HAP-1 (cell line): ENCODE results near the gene GARNL3.

Experiments
- DNase-seq, 2 experiments: peaks; one replicate each; pipeline ENCODE4 v3.0.0-alpha.2; 2016 to 2020; ENCODE audit warnings: low spot score in 2 of 2
- H3K27me3 ChIP-seq: fragments of 250-450 bp; sonication (Bioruptor Pico); 2 replicates; pipeline ENCODE4 v1.5.1; 2020; ENCODE audit warnings: low read depth, mild to moderate bottlenecking, moderate library complexity
- H3K36me3 ChIP-seq: fragments of 250-450 bp; sonication (Bioruptor Pico); replicated peaks from 2 replicates; pipeline ENCODE4 v1.5.1; 2020; ENCODE audit warnings: mild to moderate bottlenecking
- H3K4me1 ChIP-seq: fragments of 250-450 bp; sonication (Bioruptor Pico); 2 replicates; pipeline ENCODE4 v1.5.1; 2020; ENCODE audit warnings: mild to moderate bottlenecking
- H3K4me3 ChIP-seq: fragments of 250-450 bp; sonication (Bioruptor Pico); 2 replicates; pipeline ENCODE4 v1.5.1; 2020; ENCODE audit warnings: mild to moderate bottlenecking, moderate library complexity
- H3K9me3 ChIP-seq: fragments of 250-450 bp; sonication (Bioruptor Pico); 2 replicates; pipeline ENCODE4 v1.5.1; 2020; ENCODE audit warnings: mild to moderate bottlenecking, moderate library complexity
- in situ Hi-C: fragments of 300-500 bp; cut with MboI; formaldehyde crosslinking; loops from 3 replicates; pipeline ENCODE4 v1.14.3; 2020; ENCODE audit warnings: low sequenced_read_pairs, inconsistent platforms, mixed read lengths

The GARNL3 gene

GRCh38 chr9:127264462-127265219, at the start of gene GARNL3:
GARNL3 (plus strand) TSS chr9:127264774; CDS start chr9:127264878, 104 bp downstream.
- Histone ChIP-seq H3K4me3 (no peak within 1 kb of the TSS), H3K27me3 (no peaks in the 10 kb centered on the region), H3K9me3 (no peaks in the 10 kb centered on the region), H3K36me3 (no peaks in the 10 kb centered on the region), H3K4me1 (no peaks in the 10 kb centered on the region)
- DNase-seq, result no peak
- in situ Hi-C loops, result no loop called here

DNA sequence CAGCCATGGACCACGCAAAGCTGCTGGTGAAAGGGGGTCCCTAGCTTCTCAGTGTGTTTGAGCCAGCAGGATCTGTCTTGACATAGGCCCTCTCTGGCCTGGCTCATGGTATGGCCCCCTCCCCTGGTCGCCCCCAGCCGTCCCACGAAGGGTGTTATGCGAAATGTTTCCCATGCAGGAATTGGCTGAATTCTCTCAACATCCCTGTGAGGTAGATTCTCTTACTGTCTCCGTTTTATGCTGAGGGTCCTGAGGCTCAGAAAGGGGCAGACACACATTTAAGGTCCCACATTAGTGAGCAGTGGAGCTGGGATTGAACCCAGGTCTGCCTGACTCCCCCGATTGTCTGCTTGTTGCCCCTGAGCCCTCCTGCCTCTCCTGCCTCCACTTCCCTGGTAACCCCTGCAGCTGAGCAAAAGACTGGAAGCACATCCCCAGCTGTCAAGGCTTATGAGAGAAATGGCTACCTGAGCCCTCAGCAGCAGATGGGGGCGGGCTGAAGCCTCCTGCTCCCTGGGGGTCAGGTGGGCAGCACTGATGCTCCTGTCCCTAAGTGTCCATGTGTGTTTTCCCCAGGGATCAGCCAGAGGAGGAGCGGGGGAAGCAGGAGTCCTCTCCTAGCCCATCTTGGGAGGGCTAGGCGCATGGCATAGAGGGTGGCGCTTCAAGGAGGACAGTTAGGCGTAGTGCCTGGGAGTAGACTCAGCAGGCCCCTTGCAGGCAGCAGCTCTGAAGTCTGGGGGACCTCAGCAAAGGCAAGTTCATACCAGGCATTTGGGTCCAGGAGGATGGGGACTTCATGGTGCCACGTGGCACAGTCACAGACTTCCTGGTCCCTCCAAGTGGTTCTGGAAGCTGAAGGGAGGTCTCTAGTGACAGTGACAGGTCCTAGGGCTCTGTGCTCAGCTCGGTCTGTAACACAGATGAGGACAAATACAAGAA, 49.0 kb upstream of the GARNL3 start:
- no peak overlapping the region for H3K4me3 ChIP-seq
- no peaks in the 10 kb centered on the region for H3K4me1 ChIP-seq
- in situ Hi-C loops, result loop anchor here (10.0 kb wide), 1 partner anchor 179 kb away; the partner anchor contains the start of gene SLC2A8
- H3K36me3 ChIP-seq, result no peaks in the 10 kb centered on the region
- DNase-seq, result no peak
- no peaks in the 10 kb centered on the region for H3K9me3 ChIP-seq
- H3K27me3 ChIP-seq, result no peaks in the 10 kb centered on the region

DNA sequence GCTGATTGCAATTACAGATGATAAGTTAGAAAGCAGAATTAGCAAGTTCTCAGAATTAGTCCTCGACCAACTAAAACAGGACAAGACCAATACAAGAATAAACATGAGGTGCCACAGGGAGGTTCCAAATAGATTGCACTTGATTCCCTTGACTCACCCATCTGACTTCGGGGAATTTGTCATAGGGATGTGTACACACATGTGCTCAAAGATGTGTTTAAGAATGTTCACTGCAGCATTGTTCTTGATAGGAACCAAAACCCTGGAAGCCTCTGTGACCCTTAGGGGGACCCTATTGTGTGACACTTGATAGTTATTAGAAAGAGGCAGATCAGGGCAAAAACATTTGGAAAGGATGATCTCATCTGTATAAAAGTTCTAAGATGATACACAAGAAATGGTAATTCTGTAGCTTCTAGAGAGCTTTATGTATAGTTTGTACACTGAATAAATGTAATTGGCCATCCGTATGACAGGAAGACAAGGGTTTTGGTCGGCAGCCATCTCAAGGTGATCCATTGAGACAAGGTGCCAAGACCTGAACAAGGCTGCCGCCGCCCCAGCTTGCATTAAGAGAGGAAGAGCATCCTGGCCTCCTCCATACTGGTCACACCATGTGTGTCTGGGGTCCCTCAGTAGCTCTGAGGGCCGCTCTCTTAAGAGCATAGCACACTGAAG, 48.2 kb upstream of the GARNL3 start:
- in situ Hi-C loops, result loop anchor here (10.0 kb wide), 1 partner anchor 178 kb away; the partner anchor contains the start of gene SLC2A8
- Histone ChIP-seq H3K4me3 (no peak overlapping the region), H3K9me3 (no peaks in the 10 kb centered on the region), H3K27me3 (no peaks in the 10 kb centered on the region), H3K36me3 (no peaks in the 10 kb centered on the region), H3K4me1 (no peaks in the 10 kb centered on the region)
- no peak for DNase-seq

DNA sequence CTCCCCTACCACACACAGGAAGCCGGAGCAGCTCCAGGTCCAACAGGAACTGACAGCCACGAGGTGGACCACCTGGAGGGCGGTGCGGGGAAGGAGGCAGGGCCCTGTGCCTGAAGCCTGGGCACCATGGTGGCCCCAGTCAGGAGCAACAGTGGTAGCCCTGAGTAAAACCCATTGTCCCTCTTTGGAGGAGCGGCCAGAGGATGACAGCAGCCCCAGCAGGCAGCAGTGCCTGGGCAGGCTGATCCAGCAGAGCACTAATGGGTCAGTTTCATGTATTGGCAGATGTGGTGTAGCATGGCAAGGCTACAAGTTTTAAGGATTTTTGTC, 47.7 kb upstream of the GARNL3 start:
- in situ Hi-C loops, result loop anchor here (10.0 kb wide), 1 partner anchor 178 kb away; the partner anchor contains the start of gene SLC2A8
- Histone ChIP-seq H3K27me3 (no peaks in the 10 kb centered on the region), H3K4me3 (no peak overlapping the region), H3K9me3 (no peaks in the 10 kb centered on the region), H3K36me3 (no peaks in the 10 kb centered on the region), H3K4me1 (no peaks in the 10 kb centered on the region)
- no peak for DNase-seq

GRCh38 chr9:127218818-127219217, 45.8 kb upstream of the GARNL3 start:
- no peaks in the 10 kb centered on the region for H3K9me3 ChIP-seq
- H3K36me3 ChIP-seq, result no peaks in the 10 kb centered on the region
- no peak overlapping the region for H3K4me3 ChIP-seq
- no peaks in the 10 kb centered on the region; the same call in 1 of the 2 replicates for H3K4me1 ChIP-seq
- in situ Hi-C loops, result loop anchor here (10.0 kb wide), 1 partner anchor 176 kb away; the partner anchor contains the start of gene SLC2A8
- DNase-seq, result no peak
- peaks cover 14% of the 10 kb centered on the region for H3K27me3 ChIP-seq

- H3K9me3 ChIP-seq, result no peaks in the 10 kb centered on the region
- H3K4me1 ChIP-seq, result no peaks in the 10 kb centered on the region; the same call in 1 of the 2 replicates
- in situ Hi-C loops, result loop anchor here (10.0 kb wide), 1 partner anchor 175 kb away; the partner anchor contains the start of gene SLC2A8
These were observed 45.1 kb upstream of the GARNL3 start for GRCh38 chr9:127219520-127219919.

DNA sequence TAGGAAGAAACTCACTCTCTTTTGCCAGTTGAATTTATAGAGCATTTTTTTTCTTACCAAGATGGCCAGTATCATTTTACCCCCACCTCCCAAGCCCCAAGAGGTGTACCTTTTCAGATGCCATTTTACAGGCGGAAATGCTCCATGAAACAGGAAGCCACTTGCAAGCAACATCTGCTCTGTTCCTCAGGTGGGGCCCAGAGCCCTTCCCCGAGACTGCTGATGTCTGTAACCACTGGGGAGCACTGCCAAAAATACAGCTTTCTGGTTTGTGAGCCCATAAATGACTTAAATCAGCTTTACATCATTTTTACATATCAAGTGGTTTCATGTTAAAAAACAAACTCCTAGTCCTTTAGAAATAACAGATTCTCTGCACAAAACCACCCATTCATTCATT, 42.9 kb upstream of the GARNL3 start:
- Histone ChIP-seq H3K9me3 (no peaks in the 10 kb centered on the region), H3K4me1 (peaks cover 5% of the 10 kb centered on the region; the same call in 1 of the 2 replicates), H3K4me3 (no peak overlapping the region), H3K36me3 (no peaks in the 10 kb centered on the region; the same call in 1 of the 2 replicates), H3K27me3 (peaks cover 17% of the 10 kb centered on the region)
- DNase-seq, result no peak
- in situ Hi-C loops, result no loop called here

More at GRCh38 chr9:127219520-127219919, 45.1 kb upstream of the GARNL3 start:
- H3K27me3 ChIP-seq, result peaks cover 17% of the 10 kb centered on the region
- no peaks in the 10 kb centered on the region for H3K36me3 ChIP-seq
- H3K4me3 ChIP-seq, result no peak overlapping the region
- DNase-seq, result no peak

GRCh38 chr9:127222388-127223095, 42.0 kb upstream of the GARNL3 start:
- Histone ChIP-seq H3K9me3 (no peaks in the 10 kb centered on the region), H3K4me1 (peaks cover 5% of the 10 kb centered on the region; the same call in 1 of the 2 replicates), H3K27me3 (peaks cover 17% of the 10 kb centered on the region), H3K36me3 (no peaks in the 10 kb centered on the region; the same call in 1 of the 2 replicates), H3K4me3 (no peak overlapping the region)
- DNase-seq, result no peak
- in situ Hi-C loops, result no loop called here

- in situ Hi-C loops, result no loop called here
- Histone ChIP-seq H3K9me3 (no peaks in the 10 kb centered on the region), H3K4me3 (no peak overlapping the region), H3K27me3 (peaks cover 17% of the 10 kb centered on the region), H3K36me3 (no peaks in the 10 kb centered on the region; the same call in 1 of the 2 replicates), H3K4me1 (peaks cover 5% of the 10 kb centered on the region; the same call in 1 of the 2 replicates)
- no peak for DNase-seq
These were observed 41.3 kb upstream of the GARNL3 start for GRCh38 chr9:127223266-127223665.

DNA sequence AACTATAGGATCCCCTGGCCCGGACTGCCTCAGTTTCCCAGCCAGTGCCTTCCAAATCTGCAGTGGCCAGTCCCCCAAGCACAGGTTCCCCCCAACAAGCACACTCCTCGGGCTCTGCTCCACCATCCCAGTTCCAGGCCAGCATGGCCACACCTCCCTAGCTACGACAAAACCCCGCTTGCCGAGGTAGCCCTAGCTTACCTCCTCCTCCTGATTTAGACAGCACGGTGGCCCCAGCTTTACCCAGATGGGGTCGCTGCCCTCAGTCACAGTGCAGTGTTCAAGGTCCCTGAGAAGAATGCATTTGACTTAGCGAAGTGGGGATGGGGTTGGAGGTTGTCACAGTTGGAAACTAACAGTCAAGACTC, 40.8 kb upstream of the GARNL3 start:
- in situ Hi-C loops, result no loop called here
- Histone ChIP-seq H3K4me1 (peaks cover 5% of the 10 kb centered on the region; the same call in 1 of the 2 replicates), H3K36me3 (no peaks in the 10 kb centered on the region; the same call in 1 of the 2 replicates), H3K27me3 (peaks cover 17% of the 10 kb centered on the region), H3K4me3 (peak overlapping the region; percentile 45), H3K9me3 (no peaks in the 10 kb centered on the region)
- DNase-seq, result peak in 1 of 2 experiments; percentile 46

- H3K4me3 ChIP-seq, result peak overlapping the region; percentile 45
- in situ Hi-C loops, result no loop called here
These were observed 40.2 kb upstream of the GARNL3 start for GRCh38 chr9:127224178-127224882.

More at GRCh38 chr9:127224178-127224882, 40.2 kb upstream of the GARNL3 start:
- no peaks in the 10 kb centered on the region; the same call in 1 of the 2 replicates for H3K36me3 ChIP-seq
- no peaks in the 10 kb centered on the region for H3K9me3 ChIP-seq
- peak; percentile 86 to 98 for DNase-seq
- peaks cover 17% of the 10 kb centered on the region for H3K27me3 ChIP-seq
- peaks cover 5% of the 10 kb centered on the region; the same call in 1 of the 2 replicates for H3K4me1 ChIP-seq
